Measurements from ENCODE around the gene STAT4.

STAT4 gene

DNA sequence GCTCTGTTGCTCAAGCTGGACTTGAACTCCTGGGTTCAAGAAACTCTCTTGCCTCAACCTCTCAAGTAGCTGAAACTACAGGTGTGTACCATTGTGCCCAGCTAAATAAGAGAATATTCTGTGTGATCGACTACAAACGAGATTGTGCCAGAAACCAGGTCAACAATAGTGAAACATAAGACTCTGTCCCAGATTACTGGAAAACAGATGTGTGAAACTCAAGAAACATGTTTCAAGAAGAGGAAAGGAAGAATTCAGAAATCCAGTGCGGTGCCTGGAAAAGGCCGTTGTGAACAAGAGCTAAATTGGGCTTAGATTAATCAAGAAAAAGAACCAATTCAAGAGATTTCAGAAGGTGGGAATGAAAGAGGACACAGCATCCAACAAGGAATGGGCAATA lies 113.4 kb downstream of the STAT4 start:
- Histone ChIP-seq H3K27me3 (no peaks in the 10 kb centered on the region), H3K4me1 (peaks cover 6% of the 10 kb centered on the region), H3K36me3 (no peaks in the 10 kb centered on the region), H3K9me3 (no peaks in the 10 kb centered on the region), H3K4me2 (no peak overlapping the region), H4K20me1 (no peaks in the 10 kb centered on the region), H3K9ac (no peak overlapping the region), H3K4me3 (no peak overlapping the region), H3K27ac (no peak overlapping the region)
- no peak for TF ChIP-seq Cebpa-rat (IDR thresholded peaks at IDR 0.05)

DNA sequence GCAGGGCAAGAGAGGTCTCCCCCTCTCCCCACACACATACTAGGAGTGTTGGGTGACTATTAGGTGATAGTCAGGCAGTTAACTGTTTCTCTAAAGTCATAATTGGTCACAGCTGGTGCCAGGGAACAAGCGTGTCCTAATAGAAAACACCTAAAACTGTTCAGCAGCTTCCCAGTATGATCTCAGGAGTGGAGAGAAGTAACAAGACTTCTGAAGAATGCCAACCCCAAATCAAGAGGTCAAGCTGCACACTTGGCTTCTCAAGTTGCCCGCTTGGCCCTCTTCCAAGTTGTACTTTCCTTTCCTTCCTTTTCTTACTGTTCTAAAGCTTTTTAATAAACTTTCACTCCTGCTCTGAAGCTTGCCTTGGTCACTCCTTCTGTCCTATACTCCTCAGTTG lies 114.4 kb downstream of the STAT4 start:
- Histone ChIP-seq H4K20me1 (no peaks in the 10 kb centered on the region), H3K4me3 (no peak overlapping the region), H3K9me3 (no peaks in the 10 kb centered on the region), H3K9ac (no peak overlapping the region), H3K4me1 (peaks cover 6% of the 10 kb centered on the region), H3K27ac (no peak overlapping the region), H3K36me3 (no peaks in the 10 kb centered on the region), H3K4me2 (no peak overlapping the region), H3K27me3 (no peaks in the 10 kb centered on the region)
- TF ChIP-seq Cebpa-rat (IDR thresholded peaks at IDR 0.05) = no peak

DNA sequence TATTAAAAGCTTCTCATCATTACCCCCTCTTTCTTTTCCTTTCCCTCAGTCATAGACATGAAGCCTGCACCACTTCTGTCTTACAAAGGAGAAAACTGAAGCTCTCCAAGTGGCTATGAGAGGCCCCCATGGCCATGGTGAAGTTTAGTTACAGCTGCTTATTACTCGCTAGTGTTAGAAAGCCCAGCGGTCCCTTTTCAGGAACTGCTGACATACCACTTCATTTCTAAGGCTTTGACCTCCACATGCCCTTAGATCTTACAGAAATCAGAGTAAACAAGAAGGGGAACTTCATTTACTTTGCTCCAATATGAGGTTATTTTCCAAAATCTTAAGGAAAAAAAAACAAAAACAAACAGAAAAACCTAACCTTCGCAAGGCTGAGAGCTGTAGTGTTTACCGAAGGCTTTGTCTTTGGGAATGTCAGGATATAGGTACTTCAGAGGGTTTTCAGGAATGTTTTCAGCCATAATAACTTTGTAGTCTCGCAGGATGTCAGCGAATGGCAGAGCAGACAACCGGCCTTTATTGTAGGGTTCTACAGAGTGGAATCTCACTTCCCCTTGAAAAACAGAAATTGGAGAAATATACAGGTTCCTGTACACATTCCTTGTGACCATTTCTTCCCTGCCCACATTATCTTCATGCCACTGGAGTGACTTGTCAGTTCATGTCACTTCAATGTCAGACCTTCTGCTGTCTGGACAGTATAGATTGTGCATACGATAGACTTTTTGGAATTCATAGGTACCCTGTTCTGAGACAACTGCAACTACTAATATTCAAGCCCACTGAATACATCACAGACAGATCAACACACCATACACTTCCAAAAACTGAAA lies 118.0 kb downstream of the STAT4 start:
- H3K27ac ChIP-seq = no peak overlapping the region
- no peaks in the 10 kb centered on the region for H3K4me1 ChIP-seq
- no peaks in the 10 kb centered on the region for H3K36me3 ChIP-seq
- H3K4me2 ChIP-seq = no peak overlapping the region
- no peak overlapping the region for H3K4me3 ChIP-seq
- no peak for TF ChIP-seq Cebpa-rat (IDR thresholded peaks at IDR 0.05)
- H4K20me1 ChIP-seq = no peaks in the 10 kb centered on the region
- no peak overlapping the region for H3K9ac ChIP-seq
- H3K27me3 ChIP-seq = no peaks in the 10 kb centered on the region
- H3K9me3 ChIP-seq = no peaks in the 10 kb centered on the region

DNA sequence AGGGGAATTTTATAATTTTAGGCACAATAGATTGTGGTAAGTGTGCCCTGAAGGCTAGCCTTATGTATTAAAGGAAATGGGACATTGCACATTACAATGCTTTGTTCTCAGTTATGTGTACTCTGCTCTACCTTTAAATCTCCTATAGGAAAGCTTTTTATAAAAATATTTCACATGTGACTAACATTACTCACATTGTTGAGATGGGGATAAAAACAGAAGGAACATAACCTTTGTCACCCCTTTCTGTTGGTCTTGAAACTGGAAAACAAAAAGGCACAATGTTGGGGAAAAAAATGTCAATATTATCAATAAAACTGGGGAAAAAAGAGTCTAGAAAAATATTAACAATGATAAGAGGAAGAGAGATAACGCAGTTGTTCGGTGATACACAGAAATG lies 119.5 kb downstream of the STAT4 start:
- Histone ChIP-seq H3K36me3 (no peaks in the 10 kb centered on the region), H3K4me2 (no peak overlapping the region), H4K20me1 (no peaks in the 10 kb centered on the region), H3K4me3 (no peak overlapping the region), H3K27ac (no peak overlapping the region), H3K27me3 (no peaks in the 10 kb centered on the region), H3K4me1 (no peaks in the 10 kb centered on the region), H3K9me3 (no peaks in the 10 kb centered on the region), H3K9ac (no peak overlapping the region)
- no peak for TF ChIP-seq Cebpa-rat (IDR thresholded peaks at IDR 0.05)

DNA sequence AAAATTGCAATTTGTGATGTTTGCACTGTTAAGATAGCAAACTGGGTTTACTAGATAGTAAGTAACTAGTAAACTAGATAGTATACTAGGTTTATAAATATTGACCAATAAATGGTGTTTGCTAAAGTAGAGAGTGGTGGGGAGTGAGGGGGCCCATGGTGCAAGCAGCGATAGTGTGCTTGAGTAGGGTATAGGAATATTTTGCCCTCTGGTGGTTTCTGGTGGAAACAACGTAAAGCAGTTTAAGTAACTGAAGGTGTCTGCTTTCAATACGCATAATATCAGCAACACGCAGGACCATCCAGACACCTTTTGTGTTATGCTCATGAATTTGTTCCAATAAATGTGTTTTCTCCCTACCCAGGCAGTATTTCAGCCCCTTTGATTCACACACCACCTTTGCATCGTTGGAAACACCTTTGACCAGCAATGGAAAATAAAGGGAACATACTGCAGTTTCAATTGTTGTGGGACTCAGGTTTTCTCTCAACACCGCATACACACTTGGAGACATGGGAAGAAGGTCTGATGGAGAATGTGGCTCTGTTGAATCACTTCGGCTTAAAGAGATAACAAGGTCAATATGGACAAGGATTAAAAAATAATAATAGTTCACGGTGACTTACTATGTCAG lies 120.2 kb downstream of the STAT4 start:
- H3K27me3 ChIP-seq = no peaks in the 10 kb centered on the region
- no peaks in the 10 kb centered on the region for H3K36me3 ChIP-seq
- no peak overlapping the region for H3K9ac ChIP-seq
- no peak overlapping the region for H3K27ac ChIP-seq
- no peaks in the 10 kb centered on the region for H4K20me1 ChIP-seq
- H3K4me1 ChIP-seq = no peaks in the 10 kb centered on the region
- TF ChIP-seq Cebpa-rat (IDR thresholded peaks at IDR 0.05) = no peak
- no peak overlapping the region for H3K4me3 ChIP-seq
- H3K9me3 ChIP-seq = no peaks in the 10 kb centered on the region
- no peak overlapping the region for H3K4me2 ChIP-seq

DNA sequence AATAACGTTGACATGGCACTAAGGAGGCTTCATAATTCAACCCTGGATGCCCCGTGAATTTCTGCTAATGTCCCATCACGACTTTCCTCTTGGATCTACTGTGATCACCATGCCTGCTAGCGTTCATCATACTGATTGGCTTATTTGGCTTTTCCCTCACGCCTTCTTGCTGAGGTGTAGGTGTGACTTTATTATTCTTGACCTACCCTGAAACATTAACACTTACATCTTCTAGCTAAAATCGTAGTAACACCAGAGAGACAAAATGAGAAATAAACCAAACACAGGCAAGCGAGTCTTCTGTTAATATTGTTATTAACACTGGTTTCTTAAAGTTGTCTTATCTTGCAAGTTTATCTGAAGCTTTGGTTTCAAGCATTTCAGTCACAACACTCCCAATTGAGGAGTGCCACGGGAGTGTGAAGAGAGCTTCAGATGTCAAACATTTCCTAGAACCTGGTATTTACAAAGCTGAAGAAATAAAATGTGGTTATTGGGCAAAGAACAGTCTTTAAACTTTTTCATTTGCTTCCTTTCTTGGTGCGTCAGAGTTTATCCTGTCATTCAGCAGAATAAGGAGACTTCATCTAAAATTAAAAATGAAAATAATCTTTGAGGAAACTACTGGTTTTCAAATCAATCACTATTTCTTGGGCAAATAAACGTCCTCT lies 121.4 kb downstream of the STAT4 start:
- Histone ChIP-seq H3K36me3 (no peaks in the 10 kb centered on the region), H3K4me2 (no peak overlapping the region), H3K4me1 (no peaks in the 10 kb centered on the region), H3K4me3 (no peak overlapping the region), H3K27ac (no peak overlapping the region), H4K20me1 (no peaks in the 10 kb centered on the region), H3K9ac (no peak overlapping the region), H3K27me3 (no peaks in the 10 kb centered on the region), H3K9me3 (no peaks in the 10 kb centered on the region)
- no peak for TF ChIP-seq Cebpa-rat (IDR thresholded peaks at IDR 0.05)

DNA sequence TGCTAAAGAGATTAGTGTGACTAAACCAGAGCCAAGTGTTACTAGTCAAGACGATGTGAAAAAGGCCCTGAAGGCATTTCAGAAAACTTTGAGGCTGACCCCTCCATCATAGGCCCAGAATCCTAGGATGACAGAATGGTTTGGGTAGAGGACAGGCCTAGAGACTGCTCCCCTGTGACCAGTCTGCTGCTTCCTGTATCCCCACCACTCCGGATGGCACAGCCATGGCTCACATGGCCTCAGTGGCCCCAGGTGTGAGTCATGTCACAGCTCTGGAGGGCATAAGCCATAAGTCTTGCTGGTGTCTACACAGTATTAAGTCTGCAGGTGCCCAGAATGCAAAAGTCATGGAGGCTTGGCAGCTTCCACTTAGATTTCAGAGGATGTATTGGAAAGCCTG lies 124.4 kb downstream of the STAT4 start:
- no peaks in the 10 kb centered on the region for H3K9me3 ChIP-seq
- no peak overlapping the region for H3K27ac ChIP-seq
- H4K20me1 ChIP-seq = no peaks in the 10 kb centered on the region
- no peak for TF ChIP-seq Cebpa-rat (IDR thresholded peaks at IDR 0.05)
- no peak overlapping the region for H3K9ac ChIP-seq
- H3K4me2 ChIP-seq = no peak overlapping the region
- no peaks in the 10 kb centered on the region for H3K36me3 ChIP-seq
- H3K4me3 ChIP-seq = no peak overlapping the region
- peaks cover 13% of the 10 kb centered on the region for H3K4me1 ChIP-seq
- H3K27me3 ChIP-seq = no peaks in the 10 kb centered on the region

DNA sequence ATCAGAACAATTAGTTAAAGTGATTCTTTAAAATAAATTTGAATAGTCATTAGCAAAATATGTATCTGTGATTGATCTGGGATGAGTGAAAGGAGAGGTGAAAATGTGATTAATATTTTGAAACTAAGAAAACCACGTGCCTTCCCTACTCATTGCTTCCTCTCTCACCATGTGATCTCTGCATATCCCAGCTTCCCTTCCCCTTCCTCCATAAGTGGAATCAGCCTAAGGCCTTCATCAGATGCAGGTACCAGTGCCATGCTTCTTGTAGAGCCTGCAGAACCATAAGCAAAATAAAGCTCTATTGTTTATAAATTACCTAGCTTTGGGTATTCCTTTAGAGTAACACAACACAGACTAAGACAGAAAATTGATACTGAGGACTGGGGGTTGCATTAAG lies 125.7 kb downstream of the STAT4 start:
- H4K20me1 ChIP-seq = no peaks in the 10 kb centered on the region
- H3K36me3 ChIP-seq = no peaks in the 10 kb centered on the region
- no peak overlapping the region for H3K4me2 ChIP-seq
- no peak overlapping the region for H3K4me3 ChIP-seq
- H3K4me1 ChIP-seq = peaks cover 20% of the 10 kb centered on the region
- TF ChIP-seq Cebpa-rat (IDR thresholded peaks at IDR 0.05) = no peak
- no peak overlapping the region for H3K27ac ChIP-seq
- H3K9ac ChIP-seq = no peak overlapping the region
- no peaks in the 10 kb centered on the region for H3K9me3 ChIP-seq
- H3K27me3 ChIP-seq = no peaks in the 10 kb centered on the region

DNA sequence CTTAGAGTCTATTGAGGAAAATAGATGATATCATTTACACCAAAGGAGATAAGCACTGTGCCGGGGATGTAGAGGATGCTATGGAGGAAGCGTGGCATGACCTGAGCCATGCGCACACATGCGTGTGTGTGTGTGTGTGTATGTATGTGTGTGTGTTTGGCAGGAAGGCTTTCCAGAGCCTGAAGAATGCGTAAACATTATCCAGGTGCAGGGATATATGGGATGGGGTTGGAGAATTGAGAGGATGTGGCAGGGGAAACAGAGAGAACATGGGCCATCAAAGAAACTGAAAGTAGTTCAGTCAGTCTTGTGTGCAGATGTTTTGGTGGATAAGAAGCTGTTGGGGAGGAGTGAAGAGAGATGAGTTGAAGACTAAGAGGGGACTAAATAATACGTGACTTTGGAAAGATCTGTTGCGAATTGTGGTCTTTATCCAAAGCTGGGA lies 127.5 kb downstream of the STAT4 start:
- Histone ChIP-seq H3K4me3 (no peak overlapping the region), H3K4me1 (peaks cover 26% of the 10 kb centered on the region), H3K27ac (no peak overlapping the region), H3K4me2 (peak overlapping the region; percentile 38), H3K36me3 (no peaks in the 10 kb centered on the region), H3K9ac (no peak overlapping the region), H3K9me3 (no peaks in the 10 kb centered on the region), H4K20me1 (no peaks in the 10 kb centered on the region), H3K27me3 (no peaks in the 10 kb centered on the region)
- TF ChIP-seq Cebpa-rat (IDR thresholded peaks at IDR 0.05) = no peak

Measured in BLaER1 (cell line).